Muscle of leg (tissue), 9 donors: Measurements from ENCODE around the gene CCDC181. TPM values are rescaled to one million over a fixed set of nuclear protein-coding genes. Genes with fewer than 3 reads are reported as not detected.

Experiments used
- polyA plus RNA-seq, 8 donors: library from polyadenylated mRNA; unstranded; fragments of 120-200 nt; gene quantifications; one replicate each; pipeline versions ENCODE4 v1.2.1 to v1.2.3, GENCODE V29; 2013; ENCODE audit warnings: inconsistent platforms in 1 of 8, low replicate concordance in 1 of 8; ENCODE audit not compliant: insufficient read length in 8 of 8, insufficient read depth in 1 of 8
- total RNA-seq: library from RNA; stranded (reverse); fragments of 120-200 nt; gene quantifications from one replicate; pipeline ENCODE4 v1.2.4, GENCODE V29; 2013

CCDC181 gene
- total and polyA plus RNA-seq, 9 donors: 0.66 to 1.6 (median 0.94) TPM

Other genes with a start within 250 kb of the CCDC181 start
- 8.5 TPM for gene NME7, start 59.7 kb downstream of the CCDC181 start, total RNA-seq
- gene NME7, start 59.7 kb downstream of the CCDC181 start, polyA plus RNA-seq: 10 to 100 TPM; 19.7 to 28.1 (median 22.3) TPM
- gene BLZF1, start 59.3 kb downstream of the CCDC181 start, total RNA-seq: 21.4 TPM
- gene BLZF1, start 59.3 kb downstream of the CCDC181 start, polyA plus RNA-seq: 10 to 100 TPM; 12.7 to 20.3 (median 16.7) TPM
- 7.0 TPM for gene SLC19A2, start 58.5 kb upstream of the CCDC181 start, total RNA-seq
- 1 to 10 TPM; 4.9 to 7.6 (median 6.8) TPM for gene SLC19A2, start 58.5 kb upstream of the CCDC181 start, polyA plus RNA-seq
- gene F5, start 159.0 kb upstream of the CCDC181 start, total RNA-seq: 0.31 TPM
- under 1 TPM; 0.07 to 0.71 (median 0.40) TPM for gene F5, start 159.0 kb upstream of the CCDC181 start, polyA plus RNA-seq
- 1.2 TPM for gene SELP, start 202.7 kb upstream of the CCDC181 start, total RNA-seq
- gene SELP, start 202.7 kb upstream of the CCDC181 start, polyA plus RNA-seq: 1 to 10 TPM in 6 of 8 donors, under 1 TPM in 2; 0.67 to 2.0 (median 1.1) TPM